DMS153 treated with DMSO at 0.1 percent for 48 hours (cell line): ENCODE results near the gene ZNF783.

ENCODE experiments used
- DNase-seq: peaks from one replicate; lab custom pipeline; 2025; ENCODE audit not compliant: unreplicated experiment; lab: John Stamatoyannopoulos, UW

The ZNF783 gene

GRCh38 chr7:149280661-149281507, 18.9 kb downstream of the ZNF783 start:
- DNase-seq = no peak

- no peak for DNase-seq
Measured at GRCh38 chr7:149281508-149282330, 19.7 kb downstream of the ZNF783 start.

- no peak for DNase-seq
Measured at GRCh38 chr7:149282331-149282655, 20.3 kb downstream of the ZNF783 start.

GRCh38 chr7:149283321-149283720, 21.3 kb downstream of the ZNF783 start:
- DNase-seq = no peak

GRCh38 chr7:149284343-149284742, 22.3 kb downstream of the ZNF783 start:
- DNase-seq = no peak

- DNase-seq = peak; percentile 94
Measured at GRCh38 chr7:149284850-149285585, 23.0 kb downstream of the ZNF783 start.

GRCh38 chr7:149285603-149286002, 23.6 kb downstream of the ZNF783 start:
- DNase-seq = no peak

- no peak for DNase-seq
Measured at GRCh38 chr7:149286811-149287400, 24.9 kb downstream of the ZNF783 start.

GRCh38 chr7:149287622-149288021, 25.6 kb downstream of the ZNF783 start:
- no peak for DNase-seq

- no peak for DNase-seq
Measured at GRCh38 chr7:149289262-149289661, 27.3 kb downstream of the ZNF783 start.

GRCh38 chr7:149289856-149290255, 27.9 kb downstream of the ZNF783 start:
- DNase-seq = no peak

- no peak for DNase-seq
Measured at GRCh38 chr7:149291036-149291780, 29.2 kb downstream of the ZNF783 start.

GRCh38 chr7:149291781-149292461, 29.9 kb downstream of the ZNF783 start:
- DNase-seq = no peak

GRCh38 chr7:149292462-149292823, 30.4 kb downstream of the ZNF783 start:
- DNase-seq = no peak

GRCh38 chr7:149293338-149293737, 31.3 kb downstream of the ZNF783 start:
- no peak for DNase-seq

GRCh38 chr7:149293946-149294633, 32.1 kb downstream of the ZNF783 start:
- DNase-seq = no peak

- DNase-seq = no peak
Measured at GRCh38 chr7:149294634-149295480, 32.9 kb downstream of the ZNF783 start.

GRCh38 chr7:149295481-149295850, 33.5 kb downstream of the ZNF783 start:
- DNase-seq = no peak

GRCh38 chr7:149296368-149296767, 34.4 kb downstream of the ZNF783 start:
- no peak for DNase-seq
